Naive thymus-derived CD4-positive, alpha-beta T cell (primary cell): ENCODE data around the gene HDGFL1. TPM values are rescaled to one million over a fixed set of nuclear protein-coding genes. Genes with fewer than 3 reads are reported as not detected.

Experiments used
- ATAC-seq: fragments of 150-1000 bp; cut with Tn5 transposase; 2 replicates; pipeline ENCODE4 v1.10.0; 2021; ENCODE audit warnings: mild to moderate bottlenecking, moderate library complexity
- CTCF ChIA-PET: fragments of 350-600 bp; sonication (Branson Sonifier 250); formaldehyde crosslinking; loops from one replicate; lab custom pipeline; 2021; ENCODE audit warnings: antibody characterized with exemption; lab: Charles Lee
- POLR2A ChIA-PET: fragments of 350-600 bp; sonication (Branson Sonifier 250); formaldehyde crosslinking; loops from one replicate; lab custom pipeline; 2021; ENCODE audit warnings: antibody characterized with exemption, inconsistent platforms; lab: Charles Lee
- DNase-seq, 9 donors: peaks; one replicate each; pipeline versions ENCODE4 v3.0.0 to v3.0.0-alpha.2; 2020 to 2022; ENCODE audit warnings: mixed read lengths in 1 of 9
- H3K27ac ChIP-seq: one replicate; pipeline ENCODE4 v1.7.0; 2013; ENCODE audit warnings: mild to moderate bottlenecking, low read depth, low read length, moderate library complexity
- H3K27me3 ChIP-seq, 2 donors: one replicate each; pipeline ENCODE4 v1.7.0; 2013; ENCODE audit warnings: low read length in 2 of 2, mild to moderate bottlenecking in 2 of 2, moderate library complexity in 2 of 2; ENCODE audit not compliant: control insufficient read depth in 2 of 2, insufficient read depth in 2 of 2
- H3K36me3 ChIP-seq, 3 experiments: 1 replicate in 2 of 3; 2 replicates in 1 of 3; pipeline ENCODE4 v1.7.0; 2013; ENCODE audit warnings: low read length in 3 of 3, mild to moderate bottlenecking in 3 of 3, moderate library complexity in 1 of 3; ENCODE audit not compliant: insufficient read depth in 3 of 3, control insufficient read depth in 2 of 3
- H3K4me1 ChIP-seq, 2 donors: one replicate each; pipeline ENCODE4 v1.7.0; 2013; ENCODE audit warnings: low read length in 2 of 2, mild to moderate bottlenecking in 2 of 2, moderate library complexity in 1 of 2; ENCODE audit not compliant: control insufficient read depth in 2 of 2, insufficient read depth in 2 of 2
- H3K4me3 ChIP-seq: 2 replicates; pipeline ENCODE4 v1.7.0; 2013; ENCODE audit warnings: mild to moderate bottlenecking, low read length
- H3K9me3 ChIP-seq, 3 experiments: 1 replicate in 2 of 3; 2 replicates in 1 of 3; pipeline ENCODE4 v1.7.0; 2013; ENCODE audit warnings: low read length in 3 of 3; ENCODE audit not compliant: control insufficient read depth in 2 of 3
- H3K27ac Mint-ChIP-seq, 9 donors: one replicate each; pipeline ENCODE4 v1.8.0; 2020 to 2022; ENCODE audit warnings: mixed read lengths in 9 of 9, mild to moderate bottlenecking in 8 of 9, moderate library complexity in 5 of 9, inconsistent platforms in 2 of 9
- H3K27me3 Mint-ChIP-seq, 5 donors: one replicate each; pipeline ENCODE4 v1.8.0; 2021 to 2022; ENCODE audit warnings: mixed read lengths in 5 of 5, mild to moderate bottlenecking in 1 of 5
- H3K36me3 Mint-ChIP-seq, 5 donors: one replicate each; pipeline ENCODE4 v1.8.0; 2020 to 2022; ENCODE audit warnings: mixed read lengths in 5 of 5, mild to moderate bottlenecking in 3 of 5, inconsistent platforms in 1 of 5
- H3K4me1 Mint-ChIP-seq, 7 donors: one replicate each; pipeline ENCODE4 v1.8.0; 2020 to 2022; ENCODE audit warnings: mixed read lengths in 7 of 7, mild to moderate bottlenecking in 3 of 7, inconsistent platforms in 1 of 7
- H3K4me3 Mint-ChIP-seq, 10 donors: one replicate each; pipeline ENCODE4 v1.8.0; 2020 to 2022; ENCODE audit warnings: mild to moderate bottlenecking in 10 of 10, mixed read lengths in 10 of 10, moderate library complexity in 6 of 10, inconsistent platforms in 2 of 10
- H3K9me3 Mint-ChIP-seq, 11 donors: one replicate each; pipeline ENCODE4 v1.8.0; 2020 to 2022; ENCODE audit warnings: mixed read lengths in 11 of 11, mild to moderate bottlenecking in 4 of 11, inconsistent platforms in 1 of 11, moderate library complexity in 1 of 11
- intact Hi-C, 2 donors: fragments of 100-400 bp; cut with micrococcal nuclease; formaldehyde crosslinking; loops; one replicate each; pipeline ENCODE4 v1.15.1; 2023
- polyA plus RNA-seq, 2 donors: library from polyadenylated mRNA; unstranded; fragments of 300-500 nt; fragmentation: Illumina TruSeq; gene quantifications; one replicate each; pipeline ENCODE4 v1.2.3, GENCODE V29; 2021
- total RNA-seq, 6 experiments: library from RNA in 5 of 6; stranded (reverse) in 5 of 6; gene quantifications; 1 replicate in 5 of 6; 2 replicates in 1 of 6; pipeline ENCODE4 v1.2.3 and lab custom pipeline; 2021 to 2026

Gene HDGFL1
- total and polyA plus RNA-seq, 7 experiments from 2014 or later, result not detected

- Mint-ChIP-seq H3K27me3 (no peaks in the 10 kb centered on the region), H3K36me3 (no peaks in the 10 kb centered on the region), H3K4me3 (no peak overlapping the region), H3K9me3 (peaks cover 0 to 11% (median 0%) of the 10 kb centered on the region in 11 donors), H3K4me1 (no peaks in the 10 kb centered on the region), H3K27ac (no peak overlapping the region)
- H3K4me1 ChIP-seq, result no peaks in the 10 kb centered on the region
- POLR2A ChIA-PET, result no interaction called here
- H3K36me3 ChIP-seq, result no peaks in the 10 kb centered on the region
- no peak overlapping the region for H3K27ac ChIP-seq
- ATAC-seq (no peak), DNase-seq (no peak)
- no peaks in the 10 kb centered on the region for H3K27me3 ChIP-seq
- H3K9me3 ChIP-seq, result no peaks in the 10 kb centered on the region
- H3K4me3 ChIP-seq, result no peak overlapping the region
- intact Hi-C loops, result no loop called here
- CTCF ChIA-PET, result no interaction called here
Measured at GRCh38 chr6:22589118-22589517, 19.8 kb downstream of the HDGFL1 start.

GRCh38 chr6:22590423-22590822, 21.1 kb downstream of the HDGFL1 start:
- no peaks in the 10 kb centered on the region for H3K9me3 ChIP-seq
- no peaks in the 10 kb centered on the region for H3K27me3 Mint-ChIP-seq
- H3K4me3 ChIP-seq, result no peak overlapping the region
- ChIA-PET CTCF (no interaction called here), POLR2A (no interaction called here)
- H3K4me3 Mint-ChIP-seq, result no peak overlapping the region
- ATAC-seq (no peak), DNase-seq (no peak)
- H3K27ac ChIP-seq, result no peak overlapping the region
- no peaks in the 10 kb centered on the region for H3K36me3 Mint-ChIP-seq
- H3K27ac Mint-ChIP-seq, result no peak overlapping the region
- H3K4me1 ChIP-seq, result no peaks in the 10 kb centered on the region
- H3K36me3 ChIP-seq, result no peaks in the 10 kb centered on the region
- H3K4me1 Mint-ChIP-seq, result no peaks in the 10 kb centered on the region
- intact Hi-C loops, result no loop called here
- no peaks in the 10 kb centered on the region for H3K27me3 ChIP-seq
- peaks cover 0 to 16% (median 0%) of the 10 kb centered on the region in 11 donors for H3K9me3 Mint-ChIP-seq

GRCh38 chr6:22593895-22594294, 24.5 kb downstream of the HDGFL1 start:
- no peaks in the 10 kb centered on the region for H3K4me1 Mint-ChIP-seq
- intact Hi-C loops, result no loop called here
- H3K4me3 ChIP-seq, result no peak overlapping the region
- no peaks in the 10 kb centered on the region for H3K27me3 ChIP-seq
- peaks cover 0 to 22% (median 2%) of the 10 kb centered on the region in 11 donors for H3K9me3 Mint-ChIP-seq
- CTCF ChIA-PET, result no interaction called here
- no peaks in the 10 kb centered on the region for H3K36me3 ChIP-seq
- POLR2A ChIA-PET, result no interaction called here
- DNase-seq, result no peak
- no peak overlapping the region for H3K27ac ChIP-seq
- ATAC-seq, result no peak
- no peak overlapping the region for H3K27ac Mint-ChIP-seq
- H3K4me3 Mint-ChIP-seq, result no peak overlapping the region
- H3K36me3 Mint-ChIP-seq, result peaks cover 0 to 6% (median 0%) of the 10 kb centered on the region in 5 donors
- no peaks in the 10 kb centered on the region for H3K9me3 ChIP-seq
- no peaks in the 10 kb centered on the region for H3K27me3 Mint-ChIP-seq
- no peaks in the 10 kb centered on the region for H3K4me1 ChIP-seq

GRCh38 chr6:22596011-22596410, 26.6 kb downstream of the HDGFL1 start:
- intact Hi-C loops, result no loop called here
- no peaks in the 10 kb centered on the region for H3K27me3 ChIP-seq
- no peak overlapping the region for H3K27ac ChIP-seq
- DNase-seq, result no peak
- no peak overlapping the region for H3K4me3 ChIP-seq
- Mint-ChIP-seq H3K4me1 (no peaks in the 10 kb centered on the region), H3K9me3 (peaks cover 0 to 16% (median 2%) of the 10 kb centered on the region in 11 donors), H3K36me3 (peaks cover 0 to 6% (median 0%) of the 10 kb centered on the region in 5 donors), H3K27ac (no peak overlapping the region), H3K27me3 (peaks cover 0 to 4% (median 0%) of the 10 kb centered on the region in 5 donors), H3K4me3 (no peak overlapping the region)
- ChIA-PET CTCF (no interaction called here), POLR2A (no interaction called here)
- no peaks in the 10 kb centered on the region for H3K36me3 ChIP-seq
- H3K4me1 ChIP-seq, result no peaks in the 10 kb centered on the region
- ATAC-seq, result no peak
- H3K9me3 ChIP-seq, result no peaks in the 10 kb centered on the region

GRCh38 chr6:22598339-22598738, 29.0 kb downstream of the HDGFL1 start:
- H3K4me1 ChIP-seq, result no peaks in the 10 kb centered on the region
- DNase-seq (no peak), ATAC-seq (no peak)
- Mint-ChIP-seq H3K9me3 (peaks cover 0 to 19% (median 1%) of the 10 kb centered on the region in 11 donors), H3K27ac (no peak overlapping the region), H3K4me3 (no peak overlapping the region), H3K4me1 (no peaks in the 10 kb centered on the region), H3K27me3 (peaks cover 0 to 4% (median 0%) of the 10 kb centered on the region in 5 donors), H3K36me3 (peaks cover 0 to 6% (median 0%) of the 10 kb centered on the region in 5 donors)
- no peaks in the 10 kb centered on the region for H3K27me3 ChIP-seq
- no peak overlapping the region for H3K4me3 ChIP-seq
- CTCF ChIA-PET, result no interaction called here
- no peaks in the 10 kb centered on the region for H3K36me3 ChIP-seq
- H3K9me3 ChIP-seq, result no peaks in the 10 kb centered on the region
- no peak overlapping the region for H3K27ac ChIP-seq
- POLR2A ChIA-PET, result no interaction called here
- intact Hi-C loops, result no loop called here

GRCh38 chr6:22600059-22600458, 30.7 kb downstream of the HDGFL1 start:
- H3K4me3 Mint-ChIP-seq, result no peak overlapping the region
- no peaks in the 10 kb centered on the region for H3K9me3 ChIP-seq
- DNase-seq, result no peak
- no peaks in the 10 kb centered on the region for H3K36me3 ChIP-seq
- no peak for ATAC-seq
- peaks cover 0 to 6% (median 0%) of the 10 kb centered on the region in 5 donors for H3K36me3 Mint-ChIP-seq
- POLR2A ChIA-PET, result no interaction called here
- H3K4me3 ChIP-seq, result no peak overlapping the region
- CTCF ChIA-PET, result no interaction called here
- peaks cover 0 to 4% (median 0%) of the 10 kb centered on the region in 5 donors for H3K27me3 Mint-ChIP-seq
- peaks cover 0 to 12% (median 1%) of the 10 kb centered on the region in 11 donors for H3K9me3 Mint-ChIP-seq
- H3K4me1 Mint-ChIP-seq, result no peaks in the 10 kb centered on the region
- no peak overlapping the region for H3K27ac ChIP-seq
- no peak overlapping the region for H3K27ac Mint-ChIP-seq
- no peaks in the 10 kb centered on the region for H3K4me1 ChIP-seq
- intact Hi-C loops, result no loop called here
- H3K27me3 ChIP-seq, result no peaks in the 10 kb centered on the region

- Mint-ChIP-seq H3K36me3 (peaks cover 0 to 6% (median 0%) of the 10 kb centered on the region in 5 donors), H3K4me3 (no peak overlapping the region), H3K4me1 (no peaks in the 10 kb centered on the region), H3K27ac (no peak overlapping the region), H3K9me3 (peaks cover 0 to 9% (median 1%) of the 10 kb centered on the region in 11 donors), H3K27me3 (peaks cover 0 to 4% (median 0%) of the 10 kb centered on the region in 5 donors)
- Histone ChIP-seq H3K27ac (no peak overlapping the region), H3K27me3 (no peaks in the 10 kb centered on the region), H3K4me1 (no peaks in the 10 kb centered on the region), H3K4me3 (no peak overlapping the region), H3K36me3 (no peaks in the 10 kb centered on the region), H3K9me3 (no peaks in the 10 kb centered on the region)
- intact Hi-C loops, result no loop called here
- ATAC-seq, result no peak
- ChIA-PET POLR2A (no interaction called here), CTCF (no interaction called here)
- no peak for DNase-seq
Measured at GRCh38 chr6:22601984-22602383, 32.6 kb downstream of the HDGFL1 start.
